Progenitor cell of endocrine pancreas (in vitro differentiated cells): ENCODE data around the gene ATP13A2. TPM values are rescaled to one million over a fixed set of nuclear protein-coding genes. Genes with fewer than 3 reads are reported as not detected.

ENCODE experiments used
- DNase-seq: peaks from one replicate; pipeline ENCODE4 v3.0.0; 2021; ENCODE audit warnings: low spot score; ENCODE audit not compliant: unreplicated experiment
- H3K27ac Mint-ChIP-seq: 2 replicates; pipeline ENCODE4 v1.8.0; 2021; ENCODE audit warnings: mild to moderate bottlenecking, moderate library complexity, mixed read lengths
- H3K27me3 Mint-ChIP-seq: 2 replicates; pipeline ENCODE4 v1.8.0; 2021; ENCODE audit warnings: mixed read lengths
- H3K36me3 Mint-ChIP-seq: 2 replicates; pipeline ENCODE4 v1.8.0; 2022; ENCODE audit warnings: mixed read lengths; ENCODE audit not compliant: insufficient read depth
- H3K4me1 Mint-ChIP-seq: 2 replicates; pipeline ENCODE4 v1.8.0; 2021; ENCODE audit warnings: low read depth, mixed read lengths
- H3K4me3 Mint-ChIP-seq: 2 replicates; pipeline ENCODE4 v1.8.0; 2021; ENCODE audit warnings: low read depth, mild to moderate bottlenecking, moderate library complexity, mixed read lengths
- H3K9me3 Mint-ChIP-seq: 2 replicates; pipeline ENCODE4 v1.8.0; 2021; ENCODE audit warnings: low read depth, mixed read lengths
- total RNA-seq: library from RNA; stranded (reverse); gene quantifications from 2 replicates; pipeline ENCODE4 v1.2.1, GENCODE V29; 2021
- TF ChIP-seq, protein P1 (sequence below): fragments of 200-600 bp; sonication (generic); IDR thresholded peaks from one replicate; pipeline ENCODE4 v1.5.0; 2021; ENCODE audit warnings: antibody characterized with exemption, mild to moderate bottlenecking; ENCODE audit not compliant: unreplicated experiment

The ATP13A2 gene
- total RNA-seq, 1 donor from 2014 or later: 65.8 TPM

DNA sequence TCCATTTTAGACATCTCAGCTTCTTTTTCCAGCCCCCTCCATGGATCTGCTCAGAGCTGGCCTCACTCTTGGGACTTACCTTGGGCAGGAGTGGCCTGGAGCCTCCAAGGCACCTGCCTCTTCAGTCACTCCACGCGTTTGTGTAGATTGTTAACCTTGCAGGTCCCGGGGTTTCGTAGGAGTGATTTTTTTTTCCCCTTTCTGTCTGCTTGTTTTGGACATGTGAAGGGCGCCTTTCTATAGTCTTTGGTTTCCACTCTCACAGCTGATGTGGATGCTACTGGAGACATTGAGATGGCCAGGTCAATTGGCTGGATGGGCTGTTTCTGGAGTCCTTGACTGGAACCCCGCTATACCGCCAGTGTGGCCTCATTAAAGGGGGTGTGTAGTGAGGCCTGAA lies 44.1 kb upstream of the ATP13A2 start:
- no peaks in the 10 kb centered on the region for H3K9me3 Mint-ChIP-seq
- H3K36me3 Mint-ChIP-seq: no peaks in the 10 kb centered on the region
- TF ChIP-seq, protein P1, sequence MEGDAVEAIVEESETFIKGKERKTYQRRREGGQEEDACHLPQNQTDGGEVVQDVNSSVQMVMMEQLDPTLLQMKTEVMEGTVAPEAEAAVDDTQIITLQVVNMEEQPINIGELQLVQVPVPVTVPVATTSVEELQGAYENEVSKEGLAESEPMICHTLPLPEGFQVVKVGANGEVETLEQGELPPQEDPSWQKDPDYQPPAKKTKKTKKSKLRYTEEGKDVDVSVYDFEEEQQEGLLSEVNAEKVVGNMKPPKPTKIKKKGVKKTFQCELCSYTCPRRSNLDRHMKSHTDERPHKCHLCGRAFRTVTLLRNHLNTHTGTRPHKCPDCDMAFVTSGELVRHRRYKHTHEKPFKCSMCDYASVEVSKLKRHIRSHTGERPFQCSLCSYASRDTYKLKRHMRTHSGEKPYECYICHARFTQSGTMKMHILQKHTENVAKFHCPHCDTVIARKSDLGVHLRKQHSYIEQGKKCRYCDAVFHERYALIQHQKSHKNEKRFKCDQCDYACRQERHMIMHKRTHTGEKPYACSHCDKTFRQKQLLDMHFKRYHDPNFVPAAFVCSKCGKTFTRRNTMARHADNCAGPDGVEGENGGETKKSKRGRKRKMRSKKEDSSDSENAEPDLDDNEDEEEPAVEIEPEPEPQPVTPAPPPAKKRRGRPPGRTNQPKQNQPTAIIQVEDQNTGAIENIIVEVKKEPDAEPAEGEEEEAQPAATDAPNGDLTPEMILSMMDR: no peak
- peaks cover 7% of the 10 kb centered on the region for H3K27me3 Mint-ChIP-seq
- no peak overlapping the region for H3K27ac Mint-ChIP-seq
- DNase-seq: no peak
- H3K4me1 Mint-ChIP-seq: peaks cover 14% of the 10 kb centered on the region
- peak overlapping the region; percentile 50 for H3K4me3 Mint-ChIP-seq

GRCh38 chr1:17053685-17054410 lies 42.1 kb upstream of the ATP13A2 start, which contains the start of gene SDHB:
Gene SDHB (minus strand): TSS chr1:17054032. CDS start chr1:17054019, 13 bp downstream.
- H3K27me3 Mint-ChIP-seq: peaks cover 7% of the 10 kb centered on the region
- H3K27ac Mint-ChIP-seq: peak within 1 kb of the TSS; percentile 99
- peak; percentile 98 for DNase-seq
- TF ChIP-seq, protein P1: no peak
- H3K9me3 Mint-ChIP-seq: no peaks in the 10 kb centered on the region
- peaks cover 12% of the 10 kb centered on the region for H3K4me1 Mint-ChIP-seq
- peak within 1 kb of the TSS; percentile 97 for H3K4me3 Mint-ChIP-seq
- no peaks in the 10 kb centered on the region for H3K36me3 Mint-ChIP-seq

DNA sequence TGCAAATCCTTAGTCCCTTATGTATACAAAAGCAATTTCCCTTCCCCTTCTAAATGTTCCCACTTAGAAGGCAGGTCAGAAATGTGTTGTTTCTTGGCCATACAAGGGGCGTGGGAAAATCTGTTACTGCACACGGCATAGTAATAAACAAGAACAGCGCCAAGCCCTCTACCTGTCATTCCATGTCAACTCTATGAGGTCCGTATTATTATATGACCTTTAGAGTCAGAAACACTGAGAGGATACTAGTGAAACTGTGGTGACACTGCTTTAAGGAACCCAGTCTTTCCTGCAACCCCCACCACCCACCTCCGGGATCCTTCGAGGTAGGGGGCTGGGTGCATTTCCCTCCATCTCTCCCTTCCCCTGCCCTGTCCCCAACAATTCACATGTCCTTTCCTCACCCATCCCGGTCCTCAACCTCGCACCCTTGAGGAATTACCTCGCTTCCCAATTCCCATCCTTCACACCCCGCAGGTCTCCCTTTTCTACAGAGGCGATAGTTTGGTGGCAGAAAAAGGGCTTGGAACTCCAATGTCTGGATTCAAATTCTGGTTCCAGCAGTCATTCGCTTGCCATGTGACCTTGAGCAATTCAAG lies 41.5 kb upstream of the ATP13A2 start:
- TF ChIP-seq, protein P1: no peak
- no peaks in the 10 kb centered on the region for H3K36me3 Mint-ChIP-seq
- DNase-seq: no peak
- peaks cover 12% of the 10 kb centered on the region for H3K4me1 Mint-ChIP-seq
- peak overlapping the region; percentile 99 for H3K27ac Mint-ChIP-seq
- H3K4me3 Mint-ChIP-seq: peak overlapping the region; percentile 97
- no peaks in the 10 kb centered on the region for H3K9me3 Mint-ChIP-seq
- H3K27me3 Mint-ChIP-seq: peaks cover 4% of the 10 kb centered on the region

GRCh38 chr1:17052641-17053040 lies 40.9 kb upstream of the ATP13A2 start:
- H3K4me3 Mint-ChIP-seq: peak overlapping the region; percentile 97
- no peaks in the 10 kb centered on the region for H3K36me3 Mint-ChIP-seq
- DNase-seq: no peak
- TF ChIP-seq, protein P1: no peak
- peaks cover 12% of the 10 kb centered on the region for H3K4me1 Mint-ChIP-seq
- H3K9me3 Mint-ChIP-seq: no peaks in the 10 kb centered on the region
- peak overlapping the region; percentile 50 for H3K27ac Mint-ChIP-seq
- no peaks in the 10 kb centered on the region for H3K27me3 Mint-ChIP-seq

DNA sequence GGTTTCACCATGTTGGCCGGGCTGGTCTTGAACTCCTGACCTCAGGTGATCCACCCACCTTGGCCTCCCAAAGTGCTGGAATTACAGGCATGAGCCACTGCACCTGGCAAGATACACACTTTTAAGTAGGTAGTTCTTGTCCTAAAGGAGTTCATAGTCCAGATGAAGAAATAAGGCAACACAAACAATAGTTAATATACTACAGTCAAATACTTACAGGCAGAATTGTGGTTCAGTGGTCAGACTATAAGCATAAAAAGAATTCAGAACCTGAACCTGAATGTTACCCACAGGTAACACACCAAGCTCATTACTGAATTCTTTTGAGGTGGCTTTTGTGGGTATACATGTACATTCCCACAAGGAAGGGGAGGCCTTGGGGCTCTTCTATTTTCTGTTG lies 40.3 kb upstream of the ATP13A2 start:
- Mint-ChIP-seq H3K36me3 (no peaks in the 10 kb centered on the region), H3K27ac (no peak overlapping the region), H3K9me3 (no peaks in the 10 kb centered on the region), H3K4me1 (peaks cover 12% of the 10 kb centered on the region), H3K4me3 (peak overlapping the region; percentile 97), H3K27me3 (no peaks in the 10 kb centered on the region)
- no peak for DNase-seq
- TF ChIP-seq, protein P1: no peak
